Gastroesophageal sphincter (tissue), 3 donors: Measurements from ENCODE around the gene DCC.

Source experiments
- EP300 ChIP-seq: sonication (generic); formaldehyde crosslinking; IDR thresholded peaks from one replicate; pipeline ENCODE4 v1.6.1; 2017; ENCODE audit warnings: antibody characterized with exemption, mild to moderate bottlenecking
- POLR2A ChIP-seq, 2 donors: fragments of 450-650 bp; IDR thresholded peaks; one replicate each; pipeline ENCODE4 v1.6.1; 2017; ENCODE audit warnings: antibody characterized with exemption in 2 of 2, mild to moderate bottlenecking in 2 of 2, moderate library complexity in 1 of 2
- TF ChIP-seq, protein P1 (sequence below), 4 experiments: fragments of 200-600 bp in 2 of 4; fragments of 450-650 bp in 2 of 4; sonication (generic) in 1 of 4; IDR thresholded peaks; one replicate each; pipeline ENCODE4 v1.5.1; 2017 to 2019; ENCODE audit warnings: antibody characterized with exemption in 4 of 4, mild to moderate bottlenecking in 2 of 4, moderate library complexity in 2 of 4

DNA sequence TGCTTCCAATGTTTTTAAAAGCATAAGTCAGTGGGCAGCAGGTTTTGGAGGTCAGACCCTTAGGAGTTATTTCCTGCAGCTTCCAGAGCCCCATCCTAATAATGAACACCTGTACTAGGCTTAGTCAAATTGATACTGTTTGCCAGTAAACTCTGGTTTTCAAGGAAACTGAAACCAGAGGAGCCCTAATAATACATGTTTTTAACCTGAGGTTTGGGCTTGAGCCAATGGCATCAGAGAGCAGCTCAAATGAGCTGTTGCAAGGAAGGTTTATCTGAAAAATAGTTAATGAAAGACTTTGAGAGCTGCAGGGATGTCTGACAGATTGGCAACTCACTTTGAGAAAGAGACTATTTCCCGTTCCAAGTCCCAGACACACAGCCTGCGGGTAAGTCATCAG lies 54.6 kb downstream of the DCC start:
- TF ChIP-seq POLR2A (IDR thresholded peaks at IDR 0.05) (no peak), EP300 (no peak)
- TF ChIP-seq, protein P1, sequence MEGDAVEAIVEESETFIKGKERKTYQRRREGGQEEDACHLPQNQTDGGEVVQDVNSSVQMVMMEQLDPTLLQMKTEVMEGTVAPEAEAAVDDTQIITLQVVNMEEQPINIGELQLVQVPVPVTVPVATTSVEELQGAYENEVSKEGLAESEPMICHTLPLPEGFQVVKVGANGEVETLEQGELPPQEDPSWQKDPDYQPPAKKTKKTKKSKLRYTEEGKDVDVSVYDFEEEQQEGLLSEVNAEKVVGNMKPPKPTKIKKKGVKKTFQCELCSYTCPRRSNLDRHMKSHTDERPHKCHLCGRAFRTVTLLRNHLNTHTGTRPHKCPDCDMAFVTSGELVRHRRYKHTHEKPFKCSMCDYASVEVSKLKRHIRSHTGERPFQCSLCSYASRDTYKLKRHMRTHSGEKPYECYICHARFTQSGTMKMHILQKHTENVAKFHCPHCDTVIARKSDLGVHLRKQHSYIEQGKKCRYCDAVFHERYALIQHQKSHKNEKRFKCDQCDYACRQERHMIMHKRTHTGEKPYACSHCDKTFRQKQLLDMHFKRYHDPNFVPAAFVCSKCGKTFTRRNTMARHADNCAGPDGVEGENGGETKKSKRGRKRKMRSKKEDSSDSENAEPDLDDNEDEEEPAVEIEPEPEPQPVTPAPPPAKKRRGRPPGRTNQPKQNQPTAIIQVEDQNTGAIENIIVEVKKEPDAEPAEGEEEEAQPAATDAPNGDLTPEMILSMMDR (IDR thresholded peaks at IDR 0.05) = no peak
